ENCODE data around the gene AOC2. TPM values are rescaled to one million over a fixed set of nuclear protein-coding genes. Genes with fewer than 3 reads are reported as not detected.

AOC2 gene
- total and polyA plus RNA-seq, 2 of the 13 experiments (the other 11 are each of a cell fraction or from before 2014, with no cell fraction given) = 1.2 to 3.3 TPM

DNA sequence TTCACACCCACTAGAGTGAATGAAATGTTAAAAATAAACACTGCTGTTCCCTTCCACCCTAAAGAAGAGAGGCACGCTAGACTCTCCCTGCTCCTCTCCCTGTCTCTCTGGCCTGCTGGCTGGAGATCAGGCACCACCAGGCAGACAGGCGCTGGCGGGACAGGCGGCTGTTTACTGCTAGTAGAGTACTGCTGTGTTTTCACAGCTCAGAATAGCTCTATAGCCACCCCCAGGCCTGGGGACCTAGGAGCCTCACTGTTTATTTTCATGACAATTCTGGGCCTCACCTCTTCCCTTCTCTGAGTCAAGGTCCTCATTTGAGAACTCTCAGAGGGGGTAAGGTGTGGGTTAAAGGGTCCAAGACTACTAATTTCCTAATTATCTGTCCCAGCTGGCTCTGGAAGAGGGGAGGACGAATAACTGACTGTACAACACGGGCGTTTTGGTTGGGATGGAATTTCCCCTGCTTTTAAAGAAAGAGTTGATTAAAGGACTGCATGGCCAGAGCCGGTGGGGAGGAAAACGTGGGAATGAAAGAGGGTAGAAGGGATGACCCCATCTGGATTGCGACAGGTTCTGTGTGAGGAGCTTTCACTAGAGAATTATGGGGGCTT lies 47.3 kb downstream of the AOC2 start (continued):
- TF ChIP-seq, protein P1, sequence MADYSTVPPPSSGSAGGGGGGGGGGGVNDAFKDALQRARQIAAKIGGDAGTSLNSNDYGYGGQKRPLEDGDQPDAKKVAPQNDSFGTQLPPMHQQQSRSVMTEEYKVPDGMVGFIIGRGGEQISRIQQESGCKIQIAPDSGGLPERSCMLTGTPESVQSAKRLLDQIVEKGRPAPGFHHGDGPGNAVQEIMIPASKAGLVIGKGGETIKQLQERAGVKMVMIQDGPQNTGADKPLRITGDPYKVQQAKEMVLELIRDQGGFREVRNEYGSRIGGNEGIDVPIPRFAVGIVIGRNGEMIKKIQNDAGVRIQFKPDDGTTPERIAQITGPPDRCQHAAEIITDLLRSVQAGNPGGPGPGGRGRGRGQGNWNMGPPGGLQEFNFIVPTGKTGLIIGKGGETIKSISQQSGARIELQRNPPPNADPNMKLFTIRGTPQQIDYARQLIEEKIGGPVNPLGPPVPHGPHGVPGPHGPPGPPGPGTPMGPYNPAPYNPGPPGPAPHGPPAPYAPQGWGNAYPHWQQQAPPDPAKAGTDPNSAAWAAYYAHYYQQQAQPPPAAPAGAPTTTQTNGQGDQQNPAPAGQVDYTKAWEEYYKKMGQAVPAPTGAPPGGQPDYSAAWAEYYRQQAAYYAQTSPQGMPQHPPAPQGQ (CRISPR knock-in tag; IDR thresholded peaks at IDR 0.05; ENCODE audit: borderline replicate concordance) = no peak
- TF ChIP-seq TSC22D2 (CRISPR knock-in tag; IDR thresholded peaks at IDR 0.05; ENCODE audit: borderline replicate concordance) = no peak; the same call in 1 of the 2 replicates
- TF ChIP-seq, protein P2, sequence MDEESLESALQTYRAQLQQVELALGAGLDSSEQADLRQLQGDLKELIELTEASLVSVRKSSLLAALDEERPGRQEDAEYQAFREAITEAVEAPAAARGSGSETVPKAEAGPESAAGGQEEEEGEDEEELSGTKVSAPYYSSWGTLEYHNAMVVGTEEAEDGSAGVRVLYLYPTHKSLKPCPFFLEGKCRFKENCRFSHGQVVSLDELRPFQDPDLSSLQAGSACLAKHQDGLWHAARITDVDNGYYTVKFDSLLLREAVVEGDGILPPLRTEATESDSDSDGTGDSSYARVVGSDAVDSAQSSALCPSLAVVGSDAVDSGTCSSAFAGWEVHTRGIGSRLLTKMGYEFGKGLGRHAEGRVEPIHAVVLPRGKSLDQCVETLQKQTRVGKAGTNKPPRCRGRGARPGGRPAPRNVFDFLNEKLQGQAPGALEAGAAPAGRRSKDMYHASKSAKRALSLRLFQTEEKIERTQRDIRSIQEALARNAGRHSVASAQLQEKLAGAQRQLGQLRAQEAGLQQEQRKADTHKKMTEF (CRISPR knock-in tag; IDR thresholded peaks at IDR 0.05) = peak; percentile 67
- TF ChIP-seq NCOA1 (CRISPR knock-in tag; IDR thresholded peaks at IDR 0.05) = no peak
- TF ChIP-seq ZNF484 (CRISPR knock-in tag; IDR thresholded peaks at IDR 0.05; ENCODE audit: borderline replicate concordance, low read depth) = no peak
- TF ChIP-seq, protein P3, sequence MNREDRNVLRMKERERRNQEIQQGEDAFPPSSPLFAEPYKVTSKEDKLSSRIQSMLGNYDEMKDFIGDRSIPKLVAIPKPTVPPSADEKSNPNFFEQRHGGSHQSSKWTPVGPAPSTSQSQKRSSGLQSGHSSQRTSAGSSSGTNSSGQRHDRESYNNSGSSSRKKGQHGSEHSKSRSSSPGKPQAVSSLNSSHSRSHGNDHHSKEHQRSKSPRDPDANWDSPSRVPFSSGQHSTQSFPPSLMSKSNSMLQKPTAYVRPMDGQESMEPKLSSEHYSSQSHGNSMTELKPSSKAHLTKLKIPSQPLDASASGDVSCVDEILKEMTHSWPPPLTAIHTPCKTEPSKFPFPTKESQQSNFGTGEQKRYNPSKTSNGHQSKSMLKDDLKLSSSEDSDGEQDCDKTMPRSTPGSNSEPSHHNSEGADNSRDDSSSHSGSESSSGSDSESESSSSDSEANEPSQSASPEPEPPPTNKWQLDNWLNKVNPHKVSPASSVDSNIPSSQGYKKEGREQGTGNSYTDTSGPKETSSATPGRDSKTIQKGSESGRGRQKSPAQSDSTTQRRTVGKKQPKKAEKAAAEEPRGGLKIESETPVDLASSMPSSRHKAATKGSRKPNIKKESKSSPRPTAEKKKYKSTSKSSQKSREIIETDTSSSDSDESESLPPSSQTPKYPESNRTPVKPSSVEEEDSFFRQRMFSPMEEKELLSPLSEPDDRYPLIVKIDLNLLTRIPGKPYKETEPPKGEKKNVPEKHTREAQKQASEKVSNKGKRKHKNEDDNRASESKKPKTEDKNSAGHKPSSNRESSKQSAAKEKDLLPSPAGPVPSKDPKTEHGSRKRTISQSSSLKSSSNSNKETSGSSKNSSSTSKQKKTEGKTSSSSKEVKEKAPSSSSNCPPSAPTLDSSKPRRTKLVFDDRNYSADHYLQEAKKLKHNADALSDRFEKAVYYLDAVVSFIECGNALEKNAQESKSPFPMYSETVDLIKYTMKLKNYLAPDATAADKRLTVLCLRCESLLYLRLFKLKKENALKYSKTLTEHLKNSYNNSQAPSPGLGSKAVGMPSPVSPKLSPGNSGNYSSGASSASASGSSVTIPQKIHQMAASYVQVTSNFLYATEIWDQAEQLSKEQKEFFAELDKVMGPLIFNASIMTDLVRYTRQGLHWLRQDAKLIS (CRISPR knock-in tag; IDR thresholded peaks at IDR 0.05) = no peak
- no peak for TF ChIP-seq KLF9 (CRISPR knock-in tag; IDR thresholded peaks at IDR 0.05; ENCODE audit: low read depth)
- TF ChIP-seq THAP11 (CRISPR knock-in tag; IDR thresholded peaks at IDR 0.05) = no peak
- no peak for TF ChIP-seq FOXK2 (IDR thresholded peaks at IDR 0.05)
- TF ChIP-seq ARID2 (CRISPR knock-in tag; IDR thresholded peaks at IDR 0.05; ENCODE audit: borderline replicate concordance) = 0 out of 2 replicates have a peak, but pooled peaks have one; percentile 71
- TF ChIP-seq ZNF768 (CRISPR knock-in tag; IDR thresholded peaks at IDR 0.05) = no peak
- TF ChIP-seq ARNT (IDR thresholded peaks at IDR 0.05) = no peak
- no peak for TF ChIP-seq ZNF552 (CRISPR knock-in tag; IDR thresholded peaks at IDR 0.05; ENCODE audit: borderline replicate concordance)
- no peak for TF ChIP-seq YY1 (IDR thresholded peaks at IDR 0.05; ENCODE audit: insufficient read depth, insufficient replicate concordance, low read depth, low read length)
- TF ChIP-seq, protein P4, sequence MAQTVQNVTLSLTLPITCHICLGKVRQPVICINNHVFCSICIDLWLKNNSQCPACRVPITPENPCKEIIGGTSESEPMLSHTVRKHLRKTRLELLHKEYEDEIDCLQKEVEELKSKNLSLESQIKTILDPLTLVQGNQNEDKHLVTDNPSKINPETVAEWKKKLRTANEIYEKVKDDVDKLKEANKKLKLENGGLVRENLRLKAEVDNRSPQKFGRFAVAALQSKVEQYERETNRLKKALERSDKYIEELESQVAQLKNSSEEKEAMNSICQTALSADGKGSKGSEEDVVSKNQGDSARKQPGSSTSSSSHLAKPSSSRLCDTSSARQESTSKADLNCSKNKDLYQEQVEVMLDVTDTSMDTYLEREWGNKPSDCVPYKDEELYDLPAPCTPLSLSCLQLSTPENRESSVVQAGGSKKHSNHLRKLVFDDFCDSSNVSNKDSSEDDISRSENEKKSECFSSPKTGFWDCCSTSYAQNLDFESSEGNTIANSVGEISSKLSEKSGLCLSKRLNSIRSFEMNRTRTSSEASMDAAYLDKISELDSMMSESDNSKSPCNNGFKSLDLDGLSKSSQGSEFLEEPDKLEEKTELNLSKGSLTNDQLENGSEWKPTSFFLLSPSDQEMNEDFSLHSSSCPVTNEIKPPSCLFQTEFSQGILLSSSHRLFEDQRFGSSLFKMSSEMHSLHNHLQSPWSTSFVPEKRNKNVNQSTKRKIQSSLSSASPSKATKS (CRISPR knock-in tag; IDR thresholded peaks at IDR 0.05) = no peak
- no peak for TF ChIP-seq ZNF570 (CRISPR knock-in tag; IDR thresholded peaks at IDR 0.05; ENCODE audit: borderline replicate concordance)
- no peak for TF ChIP-seq ZNF460 (CRISPR knock-in tag; IDR thresholded peaks at IDR 0.05; ENCODE audit: borderline replicate concordance)
- TF ChIP-seq HDAC1 (CRISPR knock-in tag; IDR thresholded peaks at IDR 0.05) = peak; percentile 30; the same call in 1 of the 2 replicates
- TF ChIP-seq, protein P5, sequence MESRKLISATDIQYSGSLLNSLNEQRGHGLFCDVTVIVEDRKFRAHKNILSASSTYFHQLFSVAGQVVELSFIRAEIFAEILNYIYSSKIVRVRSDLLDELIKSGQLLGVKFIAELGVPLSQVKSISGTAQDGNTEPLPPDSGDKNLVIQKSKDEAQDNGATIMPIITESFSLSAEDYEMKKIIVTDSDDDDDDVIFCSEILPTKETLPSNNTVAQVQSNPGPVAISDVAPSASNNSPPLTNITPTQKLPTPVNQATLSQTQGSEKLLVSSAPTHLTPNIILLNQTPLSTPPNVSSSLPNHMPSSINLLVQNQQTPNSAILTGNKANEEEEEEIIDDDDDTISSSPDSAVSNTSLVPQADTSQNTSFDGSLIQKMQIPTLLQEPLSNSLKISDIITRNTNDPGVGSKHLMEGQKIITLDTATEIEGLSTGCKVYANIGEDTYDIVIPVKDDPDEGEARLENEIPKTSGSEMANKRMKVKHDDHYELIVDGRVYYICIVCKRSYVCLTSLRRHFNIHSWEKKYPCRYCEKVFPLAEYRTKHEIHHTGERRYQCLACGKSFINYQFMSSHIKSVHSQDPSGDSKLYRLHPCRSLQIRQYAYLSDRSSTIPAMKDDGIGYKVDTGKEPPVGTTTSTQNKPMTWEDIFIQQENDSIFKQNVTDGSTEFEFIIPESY (CRISPR knock-in tag; IDR thresholded peaks at IDR 0.05) = no peak

Data from HepG2 (cell line).